ENCODE results near the gene TBX1.

The TBX1 gene

DNA sequence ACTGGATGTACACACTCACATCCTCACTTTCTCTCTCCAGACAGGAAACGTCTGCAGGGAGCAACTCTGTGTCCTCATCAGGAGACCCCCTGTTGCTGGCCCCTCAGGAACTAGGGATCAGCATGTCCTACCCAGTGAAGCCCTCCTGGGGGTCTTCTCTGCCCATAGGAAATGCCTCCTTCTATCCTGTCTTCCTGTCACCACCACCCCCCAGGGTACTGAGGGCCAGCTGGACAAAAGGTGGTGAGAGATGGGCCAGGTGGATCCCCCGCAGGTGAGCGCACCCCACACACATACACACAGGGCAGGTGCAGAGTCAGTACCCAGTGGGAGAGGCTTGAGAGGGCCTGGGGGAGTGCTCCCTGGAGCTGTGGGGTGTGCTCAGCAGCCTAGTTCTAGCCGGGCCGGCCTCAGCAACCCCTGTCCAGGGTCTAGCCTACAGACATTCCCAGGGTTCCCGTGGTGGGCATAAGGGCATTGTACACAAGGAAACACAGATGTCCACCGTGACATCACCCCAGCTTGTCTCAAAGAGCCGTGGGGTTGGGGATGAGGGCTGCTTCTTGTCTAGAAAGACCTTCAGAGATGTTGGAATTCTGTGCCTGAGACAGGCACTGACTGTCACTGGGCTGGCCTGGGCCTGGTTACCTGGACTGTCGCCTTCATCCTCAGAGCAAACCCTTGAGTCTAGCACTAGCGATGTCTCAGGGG, 28.0 kb upstream of the TBX1 start:
- no peak overlapping the region for H2BK12ac ChIP-seq (ENCODE audit: low read length)
- H3K36me3 ChIP-seq (ENCODE audit: control insufficient read depth in 1 of 2, insufficient read depth in 2 of 2, low read length in 2 of 2) = no peaks in the 10 kb centered on the region
- H4K91ac ChIP-seq (ENCODE audit: low read depth, low read length) = no peak overlapping the region
- no peak overlapping the region for H2BK120ac ChIP-seq (ENCODE audit: insufficient read depth, low read length, poor library complexity)
- H2BK5ac ChIP-seq (ENCODE audit: low read depth, low read length, poor library complexity) = no peak overlapping the region
- no peak for DNase-seq
- no peak overlapping the region for H3K4ac ChIP-seq (ENCODE audit: low read depth, low read length)
- H3K14ac ChIP-seq (ENCODE audit: low read length) = no peak overlapping the region
- H3K4me3 ChIP-seq (ENCODE audit: low read depth, low read length) = no peak overlapping the region
- H3K79me1 ChIP-seq (ENCODE audit: low read length) = no peaks in the 10 kb centered on the region
- H3K27me3 ChIP-seq (ENCODE audit: insufficient read depth, low read length) = peaks cover 9% of the 10 kb centered on the region
- no CpG with 5 or more reads among the region's 10 CpGs for WGBS (ENCODE audit: extremely low coverage, insufficient coverage, insufficient read length)
- no peak overlapping the region for H3K27ac ChIP-seq (ENCODE audit: low read depth, low read length)
- H3K18ac ChIP-seq (ENCODE audit: low read length) = no peak overlapping the region
- H3K9me3 ChIP-seq (ENCODE audit: insufficient read depth, low read depth, low read length) = peaks cover 7% of the 10 kb centered on the region
- no peak overlapping the region for H3K4me2 ChIP-seq (ENCODE audit: low read length)
- no peaks in the 10 kb centered on the region for H3K79me2 ChIP-seq (ENCODE audit: control insufficient read depth, insufficient read depth, low read length, poor library complexity)
- no peak overlapping the region for H4K12ac ChIP-seq (ENCODE audit: low read depth, low read length)
- no peak overlapping the region for H3K23ac ChIP-seq (ENCODE audit: low read length)
- no peak overlapping the region for H2AK5ac ChIP-seq (ENCODE audit: low read length)
- H3K4me1 ChIP-seq (ENCODE audit: control insufficient read depth in 1 of 2, insufficient read depth in 2 of 2, low read length in 2 of 2) = peaks cover 4 to 6% of the 10 kb centered on the region in 2 experiments
- H3K9ac ChIP-seq (ENCODE audit: low read length) = no peak overlapping the region
- H2AFZ ChIP-seq (ENCODE audit: insufficient read depth, low read length, poor library complexity) = no peak overlapping the region
- H4K8ac ChIP-seq (ENCODE audit: low read depth, low read length) = no peak overlapping the region

- no peak overlapping the region for H3K18ac ChIP-seq (ENCODE audit: low read length)
- no peak overlapping the region for H4K12ac ChIP-seq (ENCODE audit: low read depth, low read length)
- DNase-seq = no peak
- H2BK5ac ChIP-seq (ENCODE audit: low read depth, low read length, poor library complexity) = no peak overlapping the region
- no peak overlapping the region for H3K9ac ChIP-seq (ENCODE audit: low read length)
- no peaks in the 10 kb centered on the region for H3K36me3 ChIP-seq (ENCODE audit: control insufficient read depth in 1 of 2, insufficient read depth in 2 of 2, low read length in 2 of 2)
- H3K23ac ChIP-seq (ENCODE audit: low read length) = no peak overlapping the region
- no peak overlapping the region for H3K4me3 ChIP-seq (ENCODE audit: low read depth, low read length)
- no CpG with 5 or more reads among the region's 5 CpGs for WGBS (ENCODE audit: extremely low coverage, insufficient coverage, insufficient read length)
- H3K4ac ChIP-seq (ENCODE audit: low read depth, low read length) = no peak overlapping the region
- H3K27me3 ChIP-seq (ENCODE audit: insufficient read depth, low read length) = no peaks in the 10 kb centered on the region
- H3K4me2 ChIP-seq (ENCODE audit: low read length) = no peak overlapping the region
- no peak overlapping the region for H2AK5ac ChIP-seq (ENCODE audit: low read length)
- H4K91ac ChIP-seq (ENCODE audit: low read depth, low read length) = no peak overlapping the region
- H3K79me1 ChIP-seq (ENCODE audit: low read length) = no peaks in the 10 kb centered on the region
- no peak overlapping the region for H2BK120ac ChIP-seq (ENCODE audit: insufficient read depth, low read length, poor library complexity)
- H4K8ac ChIP-seq (ENCODE audit: low read depth, low read length) = no peak overlapping the region
- no peak overlapping the region for H3K14ac ChIP-seq (ENCODE audit: low read length)
- H2BK12ac ChIP-seq (ENCODE audit: low read length) = no peak overlapping the region
- peaks cover 4 to 6% of the 10 kb centered on the region in 2 experiments for H3K4me1 ChIP-seq (ENCODE audit: control insufficient read depth in 1 of 2, insufficient read depth in 2 of 2, low read length in 2 of 2)
- H3K79me2 ChIP-seq (ENCODE audit: control insufficient read depth, insufficient read depth, low read length, poor library complexity) = no peaks in the 10 kb centered on the region
- no peak overlapping the region for H2AFZ ChIP-seq (ENCODE audit: insufficient read depth, low read length, poor library complexity)
- no peak overlapping the region for H3K27ac ChIP-seq (ENCODE audit: low read depth, low read length)
- H3K9me3 ChIP-seq (ENCODE audit: insufficient read depth, low read depth, low read length) = peaks cover 4% of the 10 kb centered on the region
These were observed 26.8 kb upstream of the TBX1 start for GRCh38 chr22:19733755-19734154.

DNA sequence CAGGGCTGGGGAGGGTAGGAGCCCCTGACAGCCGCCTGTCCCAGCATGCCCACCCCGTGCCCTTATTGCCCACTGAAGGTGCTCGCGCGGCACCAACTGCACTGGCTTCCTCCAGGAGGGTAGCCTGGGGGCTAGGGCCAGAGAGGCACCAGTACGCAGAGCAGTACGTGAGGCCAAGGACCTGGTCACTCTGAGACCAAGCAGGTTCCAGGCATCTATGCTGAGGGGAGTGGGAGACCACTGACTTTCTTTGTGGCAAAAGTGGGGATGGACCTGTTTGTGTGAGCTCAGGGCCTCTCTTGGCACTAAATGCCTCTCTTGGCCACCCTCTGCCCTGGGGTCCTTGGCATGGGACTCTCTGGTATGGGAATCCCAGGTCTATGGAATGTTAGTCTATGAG, 26.4 kb upstream of the TBX1 start:
- Histone ChIP-seq H4K8ac (ENCODE audit: low read depth, low read length) (no peak overlapping the region), H3K4ac (ENCODE audit: low read depth, low read length) (no peak overlapping the region), H2BK5ac (ENCODE audit: low read depth, low read length, poor library complexity) (no peak overlapping the region), H3K4me1 (ENCODE audit: control insufficient read depth in 1 of 2, insufficient read depth in 2 of 2, low read length in 2 of 2) (peaks cover 4 to 6% of the 10 kb centered on the region in 2 experiments), H3K79me1 (ENCODE audit: low read length) (no peaks in the 10 kb centered on the region), H2AFZ (ENCODE audit: insufficient read depth, low read length, poor library complexity) (no peak overlapping the region), H3K14ac (ENCODE audit: low read length) (no peak overlapping the region), H2AK5ac (ENCODE audit: low read length) (no peak overlapping the region), H2BK12ac (ENCODE audit: low read length) (no peak overlapping the region), H4K91ac (ENCODE audit: low read depth, low read length) (no peak overlapping the region), H3K4me2 (ENCODE audit: low read length) (no peak overlapping the region), H3K4me3 (ENCODE audit: low read depth, low read length) (no peak overlapping the region), H3K79me2 (ENCODE audit: control insufficient read depth, insufficient read depth, low read length, poor library complexity) (no peaks in the 10 kb centered on the region), H3K9me3 (ENCODE audit: insufficient read depth, low read depth, low read length) (peaks cover 4% of the 10 kb centered on the region), H3K36me3 (ENCODE audit: control insufficient read depth in 1 of 2, insufficient read depth in 2 of 2, low read length in 2 of 2) (no peaks in the 10 kb centered on the region), H4K12ac (ENCODE audit: low read depth, low read length) (no peak overlapping the region), H3K27me3 (ENCODE audit: insufficient read depth, low read length) (no peaks in the 10 kb centered on the region), H2BK120ac (ENCODE audit: insufficient read depth, low read length, poor library complexity) (no peak overlapping the region), H3K9ac (ENCODE audit: low read length) (no peak overlapping the region), H3K27ac (ENCODE audit: low read depth, low read length) (no peak overlapping the region), H3K18ac (ENCODE audit: low read length) (no peak overlapping the region), H3K23ac (ENCODE audit: low read length) (no peak overlapping the region)
- no CpG with 5 or more reads among the region's 7 CpGs for WGBS (ENCODE audit: extremely low coverage, insufficient coverage, insufficient read length)
- DNase-seq = no peak

GRCh38 chr22:19734837-19735382, 25.7 kb upstream of the TBX1 start:
- Histone ChIP-seq H3K4ac (ENCODE audit: low read depth, low read length) (no peak overlapping the region), H3K9ac (ENCODE audit: low read length) (no peak overlapping the region), H4K8ac (ENCODE audit: low read depth, low read length) (no peak overlapping the region), H3K36me3 (ENCODE audit: control insufficient read depth in 1 of 2, insufficient read depth in 2 of 2, low read length in 2 of 2) (no peaks in the 10 kb centered on the region), H2AFZ (ENCODE audit: insufficient read depth, low read length, poor library complexity) (no peak overlapping the region), H2BK5ac (ENCODE audit: low read depth, low read length, poor library complexity) (no peak overlapping the region), H3K18ac (ENCODE audit: low read length) (no peak overlapping the region), H4K12ac (ENCODE audit: low read depth, low read length) (no peak overlapping the region), H3K27me3 (ENCODE audit: insufficient read depth, low read length) (no peaks in the 10 kb centered on the region), H4K91ac (ENCODE audit: low read depth, low read length) (no peak overlapping the region), H2AK5ac (ENCODE audit: low read length) (no peak overlapping the region), H2BK12ac (ENCODE audit: low read length) (no peak overlapping the region), H3K79me2 (ENCODE audit: control insufficient read depth, insufficient read depth, low read length, poor library complexity) (no peaks in the 10 kb centered on the region), H3K4me1 (ENCODE audit: control insufficient read depth in 1 of 2, insufficient read depth in 2 of 2, low read length in 2 of 2) (peaks cover 4 to 6% of the 10 kb centered on the region in 2 experiments), H3K4me3 (ENCODE audit: low read depth, low read length) (no peak overlapping the region), H3K79me1 (ENCODE audit: low read length) (no peaks in the 10 kb centered on the region), H3K27ac (ENCODE audit: low read depth, low read length) (no peak overlapping the region), H3K23ac (ENCODE audit: low read length) (no peak overlapping the region), H3K9me3 (ENCODE audit: insufficient read depth, low read depth, low read length) (peaks cover 4% of the 10 kb centered on the region), H3K4me2 (ENCODE audit: low read length) (no peak overlapping the region), H3K14ac (ENCODE audit: low read length) (no peak overlapping the region), H2BK120ac (ENCODE audit: insufficient read depth, low read length, poor library complexity) (no peak overlapping the region)
- WGBS (ENCODE audit: extremely low coverage, insufficient coverage, insufficient read length) = no CpG with 5 or more reads among the region's 5 CpGs
- no peak for DNase-seq
